Peyer's patch (tissue), 4 donors: ENCODE data around the gene VPS13C. TPM values are rescaled to one million over a fixed set of nuclear protein-coding genes. Genes with fewer than 3 reads are reported as not detected.
"Not testable (repeated sequence)": the region's sequence is repeated elsewhere in the genome, so short reads cannot be mapped to it uniquely, and the experiment has no call there.

Experiments
- DNase-seq, 3 donors: peaks; one replicate each; pipeline ENCODE4 v3.0.0-alpha.2; 2017 to 2019
- H3K27ac ChIP-seq, 4 donors: fragments of 200-600 bp; sonication (generic); one replicate each; pipeline ENCODE4 v1.5.1; 2016 to 2019
- H3K27me3 ChIP-seq, 2 donors: fragments of 200-600 bp; sonication (generic); one replicate each; pipeline ENCODE4 v1.5.1; 2019
- H3K36me3 ChIP-seq, 3 donors: fragments of 200-600 bp; sonication (generic); one replicate each; pipeline ENCODE4 v1.5.1; 2016 to 2019
- H3K4me1 ChIP-seq, 4 donors: fragments of 200-600 bp; sonication (generic); one replicate each; pipeline ENCODE4 v1.5.1; 2016 to 2019
- H3K4me3 ChIP-seq, 4 donors: fragments of 200-600 bp; sonication (generic); 1 replicate in 3 of 4; 2 replicates in 1 of 4; pipeline ENCODE4 v1.5.1; 2016 to 2019; ENCODE audit warnings: mild to moderate bottlenecking in 1 of 4
- H3K9me3 ChIP-seq, 4 donors: fragments of 200-600 bp; sonication (generic); one replicate each; pipeline ENCODE4 v1.5.1; 2016 to 2019; ENCODE audit warnings: mild to moderate bottlenecking in 1 of 4
- POLR2A ChIP-seq, 2 donors: fragments of 450-650 bp; IDR thresholded peaks; one replicate each; pipeline ENCODE4 v1.5.1; 2017; ENCODE audit warnings: antibody characterized with exemption in 2 of 2, mild to moderate bottlenecking in 2 of 2, moderate library complexity in 2 of 2
- total RNA-seq, 4 donors: library from RNA; depleted of rRNA; stranded (reverse); fragments of >200 nt; gene quantifications; one replicate each; pipeline ENCODE4 v1.1.0, GENCODE V29; 2016
- TF ChIP-seq, protein P1 (sequence below), 6 experiments: fragments of 450-650 bp in 4 of 6; fragments of 200-600 bp in 2 of 6; sonication (generic) in 1 of 6; IDR thresholded peaks; one replicate each; pipeline ENCODE4 v1.5.1; 2017 to 2019; ENCODE audit warnings: antibody characterized with exemption in 6 of 6, mild to moderate bottlenecking in 3 of 6, moderate library complexity in 1 of 6

The VPS13C gene
- total RNA-seq, 4 donors from 2014 or later = 65.1 to 111 (median 70.4) TPM

DNA sequence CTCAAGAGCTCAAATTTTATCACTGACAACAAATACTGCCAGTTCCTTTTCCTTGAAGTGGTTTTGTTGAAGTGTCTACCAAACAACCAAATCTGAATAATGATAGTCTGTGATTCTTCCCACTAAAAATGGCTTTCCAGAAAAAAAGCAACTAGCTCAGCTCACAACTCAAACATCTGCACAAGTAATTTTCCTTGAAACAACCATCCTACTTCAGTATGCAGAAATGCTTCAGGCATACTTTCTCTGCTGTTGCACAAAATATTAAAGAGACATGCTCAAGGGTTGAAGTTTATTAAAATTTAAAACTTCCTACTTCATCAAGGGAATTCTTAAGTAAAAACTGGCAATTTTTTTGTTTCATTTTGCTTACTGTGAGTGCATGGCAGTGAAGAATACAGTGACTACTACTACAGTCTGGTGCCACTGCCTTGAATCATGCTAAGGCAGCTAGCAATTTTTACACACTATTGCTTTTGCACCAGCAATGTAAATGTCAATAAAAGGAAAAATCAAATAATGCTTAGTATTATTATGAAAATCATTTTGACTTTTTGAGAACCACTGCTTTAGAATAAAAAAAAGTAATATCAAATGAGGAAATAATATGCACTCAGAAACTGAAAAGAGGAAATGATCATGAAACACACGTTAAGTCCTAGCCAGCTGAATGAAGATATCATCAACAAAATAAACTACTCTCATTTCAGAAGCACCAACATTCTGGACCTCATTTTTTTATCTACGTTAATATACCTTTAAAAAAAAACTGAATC lies 33.6 kb downstream of the VPS13C start:
- no peak for DNase-seq

DNA sequence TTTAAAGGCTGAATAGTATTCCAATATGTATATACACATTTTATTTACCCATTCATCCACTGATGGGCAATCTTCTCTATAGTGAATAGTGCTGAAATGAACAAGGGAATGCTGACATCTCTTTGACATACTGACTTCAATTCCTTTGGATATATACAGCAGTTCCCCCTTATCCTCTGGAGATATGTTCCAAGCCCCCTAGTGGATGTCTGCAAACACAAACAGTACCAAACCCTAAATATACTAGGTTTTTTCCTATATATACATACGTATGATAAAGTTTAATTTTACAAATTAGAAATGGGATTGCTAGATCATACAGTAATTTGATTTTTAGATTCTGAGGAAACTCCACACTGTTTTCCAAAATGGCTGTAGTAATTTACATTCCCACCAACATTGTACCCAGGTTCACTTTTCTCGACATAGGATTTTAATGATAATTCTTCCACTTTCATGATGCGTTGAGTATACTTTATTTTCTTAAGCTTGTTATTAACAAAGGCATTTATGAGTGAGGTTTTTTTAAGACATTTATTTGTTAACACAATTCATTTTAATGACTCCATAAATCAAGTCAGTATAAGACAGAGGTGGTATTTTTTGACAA lies 38.2 kb downstream of the VPS13C start:
- H3K27me3 ChIP-seq = no peaks in the 10 kb centered on the region
- no peak overlapping the region for H3K27ac ChIP-seq
- no peaks in the 10 kb centered on the region for H3K4me1 ChIP-seq
- DNase-seq = no peak
- TF ChIP-seq, protein P1, sequence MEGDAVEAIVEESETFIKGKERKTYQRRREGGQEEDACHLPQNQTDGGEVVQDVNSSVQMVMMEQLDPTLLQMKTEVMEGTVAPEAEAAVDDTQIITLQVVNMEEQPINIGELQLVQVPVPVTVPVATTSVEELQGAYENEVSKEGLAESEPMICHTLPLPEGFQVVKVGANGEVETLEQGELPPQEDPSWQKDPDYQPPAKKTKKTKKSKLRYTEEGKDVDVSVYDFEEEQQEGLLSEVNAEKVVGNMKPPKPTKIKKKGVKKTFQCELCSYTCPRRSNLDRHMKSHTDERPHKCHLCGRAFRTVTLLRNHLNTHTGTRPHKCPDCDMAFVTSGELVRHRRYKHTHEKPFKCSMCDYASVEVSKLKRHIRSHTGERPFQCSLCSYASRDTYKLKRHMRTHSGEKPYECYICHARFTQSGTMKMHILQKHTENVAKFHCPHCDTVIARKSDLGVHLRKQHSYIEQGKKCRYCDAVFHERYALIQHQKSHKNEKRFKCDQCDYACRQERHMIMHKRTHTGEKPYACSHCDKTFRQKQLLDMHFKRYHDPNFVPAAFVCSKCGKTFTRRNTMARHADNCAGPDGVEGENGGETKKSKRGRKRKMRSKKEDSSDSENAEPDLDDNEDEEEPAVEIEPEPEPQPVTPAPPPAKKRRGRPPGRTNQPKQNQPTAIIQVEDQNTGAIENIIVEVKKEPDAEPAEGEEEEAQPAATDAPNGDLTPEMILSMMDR (IDR thresholded peaks at IDR 0.05) = peak in 2 of 6 experiments; percentile 6 to 17
- TF ChIP-seq POLR2A (IDR thresholded peaks at IDR 0.05) = no peak
- H3K36me3 ChIP-seq = peaks cover 0 to 34% (median 0%) of the 10 kb centered on the region in 3 donors
- H3K9me3 ChIP-seq = no peaks in the 10 kb centered on the region
- H3K4me3 ChIP-seq = no peak overlapping the region

More for the DNA sequence above, 33.6 kb downstream of the VPS13C start:
- Histone ChIP-seq H3K36me3 (peaks cover 0 to 29% (median 0%) of the 10 kb centered on the region in 3 donors), H3K4me1 (no peaks in the 10 kb centered on the region), H3K4me3 (no peak overlapping the region), H3K27ac (no peak overlapping the region), H3K27me3 (no peaks in the 10 kb centered on the region), H3K9me3 (no peaks in the 10 kb centered on the region)
- TF ChIP-seq, protein P1 (IDR thresholded peaks at IDR 0.05) = no peak
- TF ChIP-seq POLR2A (IDR thresholded peaks at IDR 0.05) = no peak

DNA sequence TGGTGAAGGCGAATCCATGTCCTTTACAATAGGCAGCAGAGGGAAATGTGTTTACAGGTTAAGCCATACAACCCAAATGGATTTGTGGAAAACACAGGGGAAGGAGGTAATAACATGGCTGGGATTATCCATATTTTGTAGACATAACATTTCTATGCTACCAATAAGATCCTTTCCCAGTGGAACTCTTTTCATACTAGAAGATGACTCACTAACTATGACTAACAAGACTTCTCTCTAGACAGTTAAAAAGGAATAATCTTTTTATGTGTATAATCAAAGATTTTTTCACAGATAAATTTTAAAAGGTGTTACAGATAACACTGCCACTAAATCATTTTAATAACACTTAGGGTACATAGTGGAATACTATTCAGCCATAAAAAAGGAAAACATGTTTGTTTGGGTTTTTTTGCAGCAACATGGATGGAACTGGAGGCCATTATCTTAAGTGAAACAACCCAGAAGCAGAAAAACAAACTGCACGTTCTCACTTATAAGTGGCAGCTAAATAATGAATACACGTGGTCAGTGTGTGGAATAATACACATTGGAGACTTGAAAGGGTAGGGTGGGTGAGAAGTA lies 39.6 kb downstream of the VPS13C start:
- Histone ChIP-seq H3K27me3 (no peaks in the 10 kb centered on the region), H3K9me3 (no peaks in the 10 kb centered on the region), H3K36me3 (peaks cover 0 to 34% (median 0%) of the 10 kb centered on the region in 3 donors), H3K27ac (no peak overlapping the region), H3K4me1 (no peaks in the 10 kb centered on the region), H3K4me3 (no peak overlapping the region)
- no peak for DNase-seq
- TF ChIP-seq POLR2A (IDR thresholded peaks at IDR 0.05) = no peak
- TF ChIP-seq, protein P1 (IDR thresholded peaks at IDR 0.05) = no peak

DNA sequence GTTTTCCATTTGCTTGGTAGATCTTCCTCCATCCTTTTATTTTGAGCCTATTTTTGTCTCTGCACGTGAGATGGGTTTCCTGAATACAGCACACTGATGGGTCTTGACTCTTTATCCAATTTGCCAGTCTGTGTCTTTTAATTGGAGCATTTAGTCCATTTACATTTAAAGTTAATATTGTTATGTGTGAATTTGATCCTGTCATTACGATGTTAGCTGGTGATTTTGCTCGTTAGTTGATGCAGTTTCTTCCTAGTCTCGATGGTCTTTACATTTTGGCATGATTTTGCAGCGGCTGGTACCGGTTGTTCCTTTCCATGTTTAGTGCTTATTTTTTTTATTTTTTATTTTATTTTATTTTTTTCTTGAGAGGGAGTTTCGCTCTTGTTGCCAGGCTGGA lies 54.9 kb downstream of the VPS13C start:
- not testable (repeated sequence) for H3K27ac ChIP-seq, H3K27me3 ChIP-seq, H3K4me3 ChIP-seq, H3K9me3 ChIP-seq, DNase-seq, H3K4me1 ChIP-seq
- H3K36me3 ChIP-seq = peaks cover 0 to 46% (median 0%) of the 10 kb centered on the region in 3 donors

DNA sequence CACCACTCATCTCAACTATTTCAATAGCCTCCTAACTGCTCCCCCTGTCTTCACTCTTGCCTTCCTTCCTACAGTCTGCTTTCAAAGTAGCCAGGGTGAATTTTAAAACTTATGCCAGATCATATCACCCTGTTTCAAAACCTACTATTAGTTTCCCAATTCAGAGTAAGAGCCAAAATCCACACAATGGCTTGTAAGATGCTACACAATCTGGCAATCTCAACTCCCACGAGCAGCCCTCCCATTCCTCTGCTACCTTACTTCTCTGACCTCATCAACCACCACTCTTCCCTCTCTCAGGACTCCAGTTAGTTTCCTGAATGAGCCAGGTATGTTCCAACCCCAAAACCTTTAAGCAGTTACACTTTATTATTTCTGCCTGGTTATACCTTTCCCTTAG lies 62.5 kb downstream of the VPS13C start:
- no peaks in the 10 kb centered on the region for H3K27me3 ChIP-seq
- DNase-seq = no peak

More for the DNA sequence above, 62.5 kb downstream of the VPS13C start:
- no peaks in the 10 kb centered on the region for H3K36me3 ChIP-seq
- H3K4me1 ChIP-seq = no peaks in the 10 kb centered on the region
- no peak overlapping the region for H3K27ac ChIP-seq
- no peaks in the 10 kb centered on the region for H3K9me3 ChIP-seq
- no peak overlapping the region for H3K4me3 ChIP-seq
- TF ChIP-seq POLR2A (IDR thresholded peaks at IDR 0.05) = no peak
- TF ChIP-seq, protein P1 (IDR thresholded peaks at IDR 0.05) = no peak
